HepG2 (cell line): ENCODE measurements around the gene LSS.

Source experiments
- FOXA3 ChIP-seq: IDR thresholded peaks from 2 replicates; pipeline ENCODE4 v1.6.1; 2016; ENCODE audit warnings: missing genetic modification reagents, missing compliant biosample characterization
- JUN ChIP-seq: sonication (generic); formaldehyde crosslinking; IDR thresholded peaks from 2 replicates; pipeline ENCODE4 v1.4.0; 2020; ENCODE audit warnings: mild to moderate bottlenecking, missing genetic modification reagents
- KLF9 ChIP-seq: IDR thresholded peaks from 2 replicates; pipeline ENCODE4 v1.6.1; 2016; ENCODE audit warnings: low read depth
- MYC ChIP-seq: sonication (generic); formaldehyde crosslinking; IDR thresholded peaks from 2 replicates; pipeline ENCODE4 v1.9.0; 2021; ENCODE audit warnings: missing genetic modification reagents, borderline replicate concordance
- NKX3-1 ChIP-seq: sonication (generic); formaldehyde crosslinking; IDR thresholded peaks from 2 replicates; pipeline ENCODE4 v1.5.0; 2020; ENCODE audit warnings: missing genetic modification reagents
- POLR2A ChIP-seq, 2 experiments: IDR thresholded peaks; 2 replicates each; pipeline ENCODE4 v1.6.1; 2011; ENCODE audit warnings: low read depth in 2 of 2, low read length in 2 of 2, mild to moderate bottlenecking in 1 of 2, moderate library complexity in 1 of 2; ENCODE audit not compliant: insufficient read depth in 1 of 2
- TF ChIP-seq, protein P1 (sequence below): sonication (generic); formaldehyde crosslinking; IDR thresholded peaks from 2 replicates; pipeline ENCODE4 v1.8.1; 2023; ENCODE audit warnings: mild to moderate bottlenecking, inconsistent platforms, moderate library complexity, missing genetic modification reagents, borderline replicate concordance
- TF ChIP-seq, protein P2 (sequence below): IDR thresholded peaks from 2 replicates; pipeline ENCODE4 v1.6.1; 2016; ENCODE audit warnings: low read depth
- TF ChIP-seq, protein P3 (sequence below), 2 experiments: IDR thresholded peaks; 2 replicates each; pipeline ENCODE4 v1.6.1; 2011 to 2012; ENCODE audit warnings: low read length in 2 of 2, borderline replicate concordance in 1 of 2, low read depth in 1 of 2, mild to moderate bottlenecking in 1 of 2, moderate library complexity in 1 of 2
- TF ChIP-seq, protein P4 (sequence below): sonication (generic); formaldehyde crosslinking; IDR thresholded peaks from 2 replicates; pipeline ENCODE4 v1.4.0; 2020; ENCODE audit warnings: mild to moderate bottlenecking, missing genetic modification reagents
- TF ChIP-seq, protein P5 (sequence below): sonication (generic); formaldehyde crosslinking; conservative IDR thresholded peaks from 2 replicates; pipeline ENCODE4 v1.8.1; 2023; ENCODE audit warnings: missing genetic modification reagents
- TF ChIP-seq, protein P6 (sequence below): sonication (generic); formaldehyde crosslinking; IDR thresholded peaks from 2 replicates; pipeline ENCODE4 v1.5.1; 2020; ENCODE audit warnings: missing genetic modification reagents, mild to moderate bottlenecking, borderline replicate concordance
- TF ChIP-seq, protein P7 (sequence below): sonication (generic); formaldehyde crosslinking; IDR thresholded peaks from 2 replicates; pipeline ENCODE4 v1.4.0; 2020; ENCODE audit warnings: missing genetic modification reagents

DNA sequence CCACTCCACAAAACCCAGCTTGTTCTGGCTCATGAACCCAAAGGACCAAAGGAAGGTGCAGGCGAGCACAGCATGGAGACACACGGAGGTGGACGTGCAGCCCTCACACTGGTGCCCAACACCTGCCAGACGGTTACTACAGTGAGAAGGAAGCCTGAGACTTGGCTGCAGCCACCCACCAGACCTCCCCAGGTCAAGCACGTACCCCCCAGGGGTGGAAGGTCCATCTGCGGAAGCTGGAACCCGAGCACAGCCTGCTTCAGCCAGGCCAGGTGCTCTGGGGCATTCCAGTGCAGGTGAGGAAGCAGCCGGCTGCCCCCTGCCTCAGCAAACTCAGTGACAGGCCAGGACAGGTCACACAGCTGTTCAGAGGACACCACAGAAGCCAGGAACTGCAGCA, 16.0 kb upstream of the LSS start:
- TF ChIP-seq, protein P1, sequence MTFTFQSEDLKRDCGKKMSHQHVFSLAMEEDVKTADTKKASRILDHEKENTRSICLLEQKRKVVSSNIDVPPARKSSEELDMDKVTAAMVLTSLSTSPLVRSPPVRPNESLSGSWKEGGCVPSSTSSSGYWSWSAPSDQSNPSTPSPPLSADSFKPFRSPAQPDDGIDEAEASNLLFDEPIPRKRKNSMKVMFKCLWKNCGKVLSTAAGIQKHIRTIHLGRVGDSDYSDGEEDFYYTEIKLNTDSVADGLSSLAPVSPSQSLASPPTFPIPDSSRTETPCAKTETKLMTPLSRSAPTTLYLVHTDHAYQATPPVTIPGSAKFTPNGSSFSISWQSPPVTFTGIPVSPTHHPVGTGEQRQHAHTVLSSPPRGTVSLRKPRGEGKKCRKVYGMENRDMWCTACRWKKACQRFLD, result no peak
- TF ChIP-seq MYC (no peak), KLF9 (no peak), POLR2A (IDR thresholded peaks at IDR 0.05; ENCODE audit: insufficient read depth in 1 of 2, low read depth in 2 of 2, low read length in 2 of 2) (no peak), JUN (no peak), FOXA3 (no peak), NKX3-1 (CRISPR knock-in tag) (no peak)
- TF ChIP-seq, protein P2, sequence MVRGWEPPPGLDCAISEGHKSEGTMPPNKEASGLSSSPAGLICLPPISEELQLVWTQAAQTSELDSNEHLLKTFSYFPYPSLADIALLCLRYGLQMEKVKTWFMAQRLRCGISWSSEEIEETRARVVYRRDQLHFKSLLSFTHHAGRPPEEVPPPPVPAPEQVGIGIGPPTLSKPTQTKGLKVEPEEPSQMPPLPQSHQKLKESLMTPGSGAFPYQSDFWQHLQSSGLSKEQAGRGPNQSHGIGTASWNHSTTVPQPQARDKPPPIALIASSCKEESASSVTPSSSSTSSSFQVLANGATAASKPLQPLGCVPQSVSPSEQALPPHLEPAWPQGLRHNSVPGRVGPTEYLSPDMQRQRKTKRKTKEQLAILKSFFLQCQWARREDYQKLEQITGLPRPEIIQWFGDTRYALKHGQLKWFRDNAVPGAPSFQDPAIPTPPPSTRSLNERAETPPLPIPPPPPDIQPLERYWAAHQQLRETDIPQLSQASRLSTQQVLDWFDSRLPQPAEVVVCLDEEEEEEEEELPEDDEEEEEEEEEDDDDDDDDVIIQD (CRISPR knock-in tag), result no peak
- TF ChIP-seq, protein P3, sequence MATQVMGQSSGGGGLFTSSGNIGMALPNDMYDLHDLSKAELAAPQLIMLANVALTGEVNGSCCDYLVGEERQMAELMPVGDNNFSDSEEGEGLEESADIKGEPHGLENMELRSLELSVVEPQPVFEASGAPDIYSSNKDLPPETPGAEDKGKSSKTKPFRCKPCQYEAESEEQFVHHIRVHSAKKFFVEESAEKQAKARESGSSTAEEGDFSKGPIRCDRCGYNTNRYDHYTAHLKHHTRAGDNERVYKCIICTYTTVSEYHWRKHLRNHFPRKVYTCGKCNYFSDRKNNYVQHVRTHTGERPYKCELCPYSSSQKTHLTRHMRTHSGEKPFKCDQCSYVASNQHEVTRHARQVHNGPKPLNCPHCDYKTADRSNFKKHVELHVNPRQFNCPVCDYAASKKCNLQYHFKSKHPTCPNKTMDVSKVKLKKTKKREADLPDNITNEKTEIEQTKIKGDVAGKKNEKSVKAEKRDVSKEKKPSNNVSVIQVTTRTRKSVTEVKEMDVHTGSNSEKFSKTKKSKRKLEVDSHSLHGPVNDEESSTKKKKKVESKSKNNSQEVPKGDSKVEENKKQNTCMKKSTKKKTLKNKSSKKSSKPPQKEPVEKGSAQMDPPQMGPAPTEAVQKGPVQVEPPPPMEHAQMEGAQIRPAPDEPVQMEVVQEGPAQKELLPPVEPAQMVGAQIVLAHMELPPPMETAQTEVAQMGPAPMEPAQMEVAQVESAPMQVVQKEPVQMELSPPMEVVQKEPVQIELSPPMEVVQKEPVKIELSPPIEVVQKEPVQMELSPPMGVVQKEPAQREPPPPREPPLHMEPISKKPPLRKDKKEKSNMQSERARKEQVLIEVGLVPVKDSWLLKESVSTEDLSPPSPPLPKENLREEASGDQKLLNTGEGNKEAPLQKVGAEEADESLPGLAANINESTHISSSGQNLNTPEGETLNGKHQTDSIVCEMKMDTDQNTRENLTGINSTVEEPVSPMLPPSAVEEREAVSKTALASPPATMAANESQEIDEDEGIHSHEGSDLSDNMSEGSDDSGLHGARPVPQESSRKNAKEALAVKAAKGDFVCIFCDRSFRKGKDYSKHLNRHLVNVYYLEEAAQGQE (IDR thresholded peaks at IDR 0.05; ENCODE audit: borderline replicate concordance in 1 of 2, low read depth in 1 of 2, low read length in 2 of 2), result no peak
- TF ChIP-seq, protein P4, sequence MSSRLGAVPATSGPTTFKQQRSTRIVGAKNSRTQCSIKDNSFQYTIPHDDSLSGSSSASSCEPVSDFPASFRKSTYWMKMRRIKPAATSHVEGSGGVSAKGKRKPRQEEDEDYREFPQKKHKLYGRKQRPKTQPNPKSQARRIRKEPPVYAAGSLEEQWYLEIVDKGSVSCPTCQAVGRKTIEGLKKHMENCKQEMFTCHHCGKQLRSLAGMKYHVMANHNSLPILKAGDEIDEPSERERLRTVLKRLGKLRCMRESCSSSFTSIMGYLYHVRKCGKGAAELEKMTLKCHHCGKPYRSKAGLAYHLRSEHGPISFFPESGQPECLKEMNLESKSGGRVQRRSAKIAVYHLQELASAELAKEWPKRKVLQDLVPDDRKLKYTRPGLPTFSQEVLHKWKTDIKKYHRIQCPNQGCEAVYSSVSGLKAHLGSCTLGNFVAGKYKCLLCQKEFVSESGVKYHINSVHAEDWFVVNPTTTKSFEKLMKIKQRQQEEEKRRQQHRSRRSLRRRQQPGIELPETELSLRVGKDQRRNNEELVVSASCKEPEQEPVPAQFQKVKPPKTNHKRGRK (CRISPR knock-in tag), result no peak
- TF ChIP-seq, protein P5, sequence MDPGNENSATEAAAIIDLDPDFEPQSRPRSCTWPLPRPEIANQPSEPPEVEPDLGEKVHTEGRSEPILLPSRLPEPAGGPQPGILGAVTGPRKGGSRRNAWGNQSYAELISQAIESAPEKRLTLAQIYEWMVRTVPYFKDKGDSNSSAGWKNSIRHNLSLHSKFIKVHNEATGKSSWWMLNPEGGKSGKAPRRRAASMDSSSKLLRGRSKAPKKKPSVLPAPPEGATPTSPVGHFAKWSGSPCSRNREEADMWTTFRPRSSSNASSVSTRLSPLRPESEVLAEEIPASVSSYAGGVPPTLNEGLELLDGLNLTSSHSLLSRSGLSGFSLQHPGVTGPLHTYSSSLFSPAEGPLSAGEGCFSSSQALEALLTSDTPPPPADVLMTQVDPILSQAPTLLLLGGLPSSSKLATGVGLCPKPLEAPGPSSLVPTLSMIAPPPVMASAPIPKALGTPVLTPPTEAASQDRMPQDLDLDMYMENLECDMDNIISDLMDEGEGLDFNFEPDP (CRISPR knock-in tag), result no peak
- TF ChIP-seq, protein P6, sequence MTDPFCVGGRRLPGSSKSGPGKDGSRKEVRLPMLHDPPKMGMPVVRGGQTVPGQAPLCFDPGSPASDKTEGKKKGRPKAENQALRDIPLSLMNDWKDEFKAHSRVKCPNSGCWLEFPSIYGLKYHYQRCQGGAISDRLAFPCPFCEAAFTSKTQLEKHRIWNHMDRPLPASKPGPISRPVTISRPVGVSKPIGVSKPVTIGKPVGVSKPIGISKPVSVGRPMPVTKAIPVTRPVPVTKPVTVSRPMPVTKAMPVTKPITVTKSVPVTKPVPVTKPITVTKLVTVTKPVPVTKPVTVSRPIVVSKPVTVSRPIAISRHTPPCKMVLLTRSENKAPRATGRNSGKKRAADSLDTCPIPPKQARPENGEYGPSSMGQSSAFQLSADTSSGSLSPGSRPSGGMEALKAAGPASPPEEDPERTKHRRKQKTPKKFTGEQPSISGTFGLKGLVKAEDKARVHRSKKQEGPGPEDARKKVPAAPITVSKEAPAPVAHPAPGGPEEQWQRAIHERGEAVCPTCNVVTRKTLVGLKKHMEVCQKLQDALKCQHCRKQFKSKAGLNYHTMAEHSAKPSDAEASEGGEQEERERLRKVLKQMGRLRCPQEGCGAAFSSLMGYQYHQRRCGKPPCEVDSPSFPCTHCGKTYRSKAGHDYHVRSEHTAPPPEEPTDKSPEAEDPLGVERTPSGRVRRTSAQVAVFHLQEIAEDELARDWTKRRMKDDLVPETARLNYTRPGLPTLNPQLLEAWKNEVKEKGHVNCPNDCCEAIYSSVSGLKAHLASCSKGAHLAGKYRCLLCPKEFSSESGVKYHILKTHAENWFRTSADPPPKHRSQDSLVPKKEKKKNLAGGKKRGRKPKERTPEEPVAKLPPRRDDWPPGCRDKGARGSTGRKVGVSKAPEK (CRISPR knock-in tag), result no peak
- TF ChIP-seq, protein P7, sequence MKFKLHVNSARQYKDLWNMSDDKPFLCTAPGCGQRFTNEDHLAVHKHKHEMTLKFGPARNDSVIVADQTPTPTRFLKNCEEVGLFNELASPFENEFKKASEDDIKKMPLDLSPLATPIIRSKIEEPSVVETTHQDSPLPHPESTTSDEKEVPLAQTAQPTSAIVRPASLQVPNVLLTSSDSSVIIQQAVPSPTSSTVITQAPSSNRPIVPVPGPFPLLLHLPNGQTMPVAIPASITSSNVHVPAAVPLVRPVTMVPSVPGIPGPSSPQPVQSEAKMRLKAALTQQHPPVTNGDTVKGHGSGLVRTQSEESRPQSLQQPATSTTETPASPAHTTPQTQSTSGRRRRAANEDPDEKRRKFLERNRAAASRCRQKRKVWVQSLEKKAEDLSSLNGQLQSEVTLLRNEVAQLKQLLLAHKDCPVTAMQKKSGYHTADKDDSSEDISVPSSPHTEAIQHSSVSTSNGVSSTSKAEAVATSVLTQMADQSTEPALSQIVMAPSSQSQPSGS (CRISPR knock-in tag), result no peak
